Measurements from ENCODE around the gene NCS1.

GRCh38 chr9:130264414-130265350 lies 92.5 kb downstream of the NCS1 start:
- TF ChIP-seq EP300 (IDR thresholded peaks at IDR 0.05; ENCODE audit: borderline replicate concordance), result no peak
- TF ChIP-seq RAD21 (IDR thresholded peaks at IDR 0.05; ENCODE audit: low read depth), result no peak

Data from Ishikawa (cell line).